Memory B cell (primary cell): ENCODE measurements around the gene USH1C.

Experiments used
- ATAC-seq: fragments of 150-1000 bp; cut with Tn5 transposase; 2 replicates; pipeline ENCODE4 v1.10.0; 2021; ENCODE audit warnings: low read depth, mild to moderate bottlenecking, moderate library complexity
- DNase-seq, 2 donors: peaks; one replicate each; pipeline ENCODE4 v3.0.0; 2022; ENCODE audit warnings: low spot score in 2 of 2
- H3K27ac Mint-ChIP-seq: one replicate; pipeline ENCODE4 v1.8.0; 2022; ENCODE audit warnings: mild to moderate bottlenecking, moderate library complexity, mixed read lengths
- H3K27me3 Mint-ChIP-seq: one replicate; pipeline ENCODE4 v1.8.0; 2022; ENCODE audit warnings: mixed read lengths
- H3K36me3 Mint-ChIP-seq: one replicate; pipeline ENCODE4 v1.8.0; 2022; ENCODE audit warnings: mild to moderate bottlenecking, mixed read lengths
- H3K4me1 Mint-ChIP-seq: one replicate; pipeline ENCODE4 v1.8.0; 2022; ENCODE audit warnings: mixed read lengths
- H3K4me3 Mint-ChIP-seq: one replicate; pipeline ENCODE4 v1.8.0; 2022; ENCODE audit warnings: mild to moderate bottlenecking, moderate library complexity, mixed read lengths
- H3K9me3 Mint-ChIP-seq: one replicate; pipeline ENCODE4 v1.8.0; 2022; ENCODE audit warnings: mixed read lengths

USH1C gene

DNA sequence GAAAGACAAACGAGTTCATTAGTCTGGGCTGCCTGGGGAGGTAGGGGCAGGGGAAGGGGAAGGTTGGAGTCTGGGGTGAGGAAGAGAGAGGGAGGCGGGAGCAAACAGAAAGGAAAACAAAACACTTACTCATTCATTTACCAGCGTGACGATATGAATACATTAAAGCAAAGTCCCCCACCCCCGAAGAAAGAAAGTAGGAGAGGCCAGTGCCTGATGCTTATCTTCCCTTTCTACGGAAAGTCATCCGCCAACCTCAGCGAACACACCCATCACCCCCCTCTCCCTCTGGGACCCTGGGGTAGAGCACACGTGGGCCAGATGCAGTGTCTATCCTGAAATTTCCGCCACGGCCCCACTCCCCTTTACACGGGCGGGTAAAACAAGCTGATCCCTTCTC lies 81.3 kb downstream of the USH1C start:
- H3K9me3 Mint-ChIP-seq: peaks cover 2% of the 10 kb centered on the region
- no peaks in the 10 kb centered on the region for H3K36me3 Mint-ChIP-seq
- H3K27me3 Mint-ChIP-seq: peaks cover 10% of the 10 kb centered on the region
- H3K4me3 Mint-ChIP-seq: no peak overlapping the region
- DNase-seq (no peak), ATAC-seq (no peak)
- H3K27ac Mint-ChIP-seq: no peak overlapping the region
- H3K4me1 Mint-ChIP-seq: no peaks in the 10 kb centered on the region

GRCh38 chr11:17460406-17460805 lies 83.8 kb downstream of the USH1C start:
- Mint-ChIP-seq H3K27ac (no peak overlapping the region), H3K4me1 (no peaks in the 10 kb centered on the region), H3K9me3 (peaks cover 2% of the 10 kb centered on the region), H3K27me3 (peaks cover 11% of the 10 kb centered on the region), H3K36me3 (no peaks in the 10 kb centered on the region), H3K4me3 (no peak overlapping the region)
- DNase-seq (no peak), ATAC-seq (no peak)

DNA sequence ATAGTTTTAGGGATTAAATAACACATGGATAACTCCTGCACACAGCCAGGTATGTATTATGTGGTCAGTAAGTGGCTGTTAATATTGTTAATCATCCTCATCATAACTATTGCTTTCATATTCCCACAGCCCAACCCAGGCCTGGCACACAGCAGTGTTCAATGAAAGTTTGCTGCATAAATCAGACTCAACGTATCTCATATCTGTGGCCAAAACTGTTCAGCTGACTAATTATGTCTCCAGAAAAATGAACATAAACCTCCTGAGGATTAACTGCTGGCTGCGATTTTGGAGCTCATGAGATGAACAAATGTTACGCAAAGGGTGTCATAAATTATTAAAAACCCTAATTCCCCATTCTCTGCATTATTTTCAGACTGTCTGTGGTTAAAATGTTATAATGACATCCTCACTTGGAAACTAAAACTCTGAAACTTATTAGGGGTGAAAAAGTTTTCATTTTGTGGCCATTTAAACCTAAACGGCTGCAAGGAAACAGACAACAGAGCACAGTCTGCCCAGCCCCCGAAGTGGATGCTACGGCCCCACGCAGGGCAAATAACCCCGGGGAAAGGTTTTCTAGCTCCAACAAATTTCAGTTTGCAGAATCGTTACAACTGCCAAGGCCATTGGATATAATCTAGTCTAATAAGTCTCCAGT lies 84.8 kb downstream of the USH1C start:
- Mint-ChIP-seq H3K4me1 (no peaks in the 10 kb centered on the region), H3K9me3 (peaks cover 2% of the 10 kb centered on the region), H3K36me3 (no peaks in the 10 kb centered on the region), H3K27me3 (peaks cover 11% of the 10 kb centered on the region), H3K4me3 (no peak overlapping the region), H3K27ac (no peak overlapping the region)
- no peak for ATAC-seq
- no peak for DNase-seq

DNA sequence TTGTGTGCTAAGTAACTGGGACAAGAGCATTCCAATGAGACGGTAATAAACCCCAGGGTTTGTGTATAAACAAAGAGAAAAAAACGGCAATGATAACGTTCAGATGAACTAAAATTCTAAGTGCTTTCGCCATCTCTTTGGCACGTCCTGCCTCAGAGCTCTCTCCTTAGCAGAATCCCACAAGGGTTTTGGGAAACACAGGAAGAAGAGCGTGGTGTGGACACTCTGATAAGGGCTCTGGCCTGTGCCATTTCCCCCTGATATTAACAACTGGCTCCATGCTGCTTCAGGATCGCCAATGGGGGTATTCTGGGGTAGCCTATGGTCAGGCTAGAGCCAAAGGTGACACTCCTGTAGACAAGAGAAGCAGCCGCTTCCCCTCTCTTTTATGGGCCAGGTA lies 85.9 kb downstream of the USH1C start:
- ATAC-seq (no peak), DNase-seq (no peak)
- Mint-ChIP-seq H3K36me3 (no peaks in the 10 kb centered on the region), H3K27ac (no peak overlapping the region), H3K4me1 (no peaks in the 10 kb centered on the region), H3K4me3 (no peak overlapping the region), H3K27me3 (peaks cover 10% of the 10 kb centered on the region), H3K9me3 (peaks cover 2% of the 10 kb centered on the region)

- no peaks in the 10 kb centered on the region for H3K4me1 Mint-ChIP-seq
- peaks cover 11% of the 10 kb centered on the region for H3K27me3 Mint-ChIP-seq
- H3K9me3 Mint-ChIP-seq: peaks cover 2% of the 10 kb centered on the region
- H3K4me3 Mint-ChIP-seq: no peak overlapping the region
- no peak for ATAC-seq
- DNase-seq: no peak
- H3K27ac Mint-ChIP-seq: no peak overlapping the region
- H3K36me3 Mint-ChIP-seq: no peaks in the 10 kb centered on the region
Observed at GRCh38 chr11:17457396-17458173, 86.6 kb downstream of the USH1C start.

- Mint-ChIP-seq H3K4me3 (no peak overlapping the region), H3K36me3 (no peaks in the 10 kb centered on the region), H3K27me3 (peaks cover 12% of the 10 kb centered on the region), H3K27ac (no peak overlapping the region), H3K9me3 (no peaks in the 10 kb centered on the region), H3K4me1 (no peaks in the 10 kb centered on the region)
- ATAC-seq (no peak), DNase-seq (no peak)
Observed at GRCh38 chr11:17452668-17453067, 91.5 kb downstream of the USH1C start.

DNA sequence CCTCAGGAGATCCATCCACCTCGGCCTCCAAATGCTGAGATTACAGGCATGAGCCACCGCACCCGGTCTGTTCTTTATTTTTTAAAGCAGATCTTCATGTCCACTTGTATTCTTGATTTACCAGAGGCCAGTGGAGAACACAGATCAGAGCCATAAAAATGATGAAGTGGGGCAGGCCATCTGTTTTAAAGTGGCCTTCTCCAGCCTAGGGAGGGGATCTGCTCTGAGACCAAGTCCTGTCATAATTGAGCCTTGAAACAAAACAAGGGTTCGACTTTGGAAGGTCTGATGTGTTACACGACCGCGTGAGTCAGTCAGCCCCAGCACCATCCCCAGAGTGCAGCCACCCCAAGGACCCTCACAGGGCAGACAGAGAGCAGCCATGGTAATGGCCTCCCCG lies 95.1 kb downstream of the USH1C start:
- no peaks in the 10 kb centered on the region for H3K9me3 Mint-ChIP-seq
- no peak for ATAC-seq
- H3K4me3 Mint-ChIP-seq: no peak overlapping the region
- no peaks in the 10 kb centered on the region for H3K4me1 Mint-ChIP-seq
- no peak for DNase-seq
- H3K27ac Mint-ChIP-seq: no peak overlapping the region
- no peaks in the 10 kb centered on the region for H3K36me3 Mint-ChIP-seq
- H3K27me3 Mint-ChIP-seq: peaks cover 7% of the 10 kb centered on the region

GRCh38 chr11:17446482-17446881 lies 97.7 kb downstream of the USH1C start:
- H3K27ac Mint-ChIP-seq: no peak overlapping the region
- no peak overlapping the region for H3K4me3 Mint-ChIP-seq
- H3K36me3 Mint-ChIP-seq: no peaks in the 10 kb centered on the region
- no peak for ATAC-seq
- no peak for DNase-seq
- H3K9me3 Mint-ChIP-seq: no peaks in the 10 kb centered on the region
- no peaks in the 10 kb centered on the region for H3K4me1 Mint-ChIP-seq
- H3K27me3 Mint-ChIP-seq: peaks cover 5% of the 10 kb centered on the region

DNA sequence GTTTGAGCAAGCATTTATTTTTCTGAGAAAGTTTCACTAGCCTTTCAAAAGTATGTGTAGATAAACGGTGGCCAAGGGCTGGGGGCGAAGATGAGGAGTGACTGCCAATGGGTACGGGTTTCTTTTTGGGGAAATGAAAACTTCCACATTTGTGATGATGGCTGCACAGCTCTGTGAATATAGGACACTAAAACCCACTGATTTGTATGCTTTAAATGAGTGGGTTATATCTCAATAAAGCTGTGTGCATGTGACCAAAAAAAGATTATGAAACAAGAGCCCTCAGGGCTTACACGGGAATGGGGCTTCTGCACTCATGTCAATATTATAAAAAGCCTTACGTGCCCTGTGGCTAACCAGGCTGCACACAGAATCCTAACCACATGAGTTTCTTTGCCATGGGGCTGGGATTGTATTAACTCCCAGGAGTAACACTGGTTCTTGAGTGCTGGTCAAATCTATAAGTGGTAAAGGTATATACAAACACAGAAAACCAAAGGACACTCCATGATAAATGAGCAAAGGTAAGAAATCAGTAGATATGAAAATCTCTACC lies 98.9 kb downstream of the USH1C start:
- Mint-ChIP-seq H3K4me3 (no peak overlapping the region), H3K36me3 (peaks cover 2% of the 10 kb centered on the region), H3K27ac (no peak overlapping the region), H3K4me1 (no peaks in the 10 kb centered on the region), H3K27me3 (peaks cover 7% of the 10 kb centered on the region), H3K9me3 (peaks cover 2% of the 10 kb centered on the region)
- DNase-seq: no peak
- no peak for ATAC-seq

- peaks cover 2% of the 10 kb centered on the region for H3K36me3 Mint-ChIP-seq
- ATAC-seq (no peak), DNase-seq (no peak)
- H3K4me3 Mint-ChIP-seq: no peak overlapping the region
- H3K27me3 Mint-ChIP-seq: peaks cover 9% of the 10 kb centered on the region
- peaks cover 3% of the 10 kb centered on the region for H3K4me1 Mint-ChIP-seq
- peaks cover 2% of the 10 kb centered on the region for H3K9me3 Mint-ChIP-seq
- no peak overlapping the region for H3K27ac Mint-ChIP-seq
Observed at GRCh38 chr11:17443926-17444690, 100.1 kb downstream of the USH1C start.
